HepG2 (cell line): ENCODE results near the gene ARF4. TPM values are rescaled to one million over a fixed set of nuclear protein-coding genes. Genes with fewer than 3 reads are reported as not detected.
A peak's percentile ranks its signal among the peaks of the same experiment; 100 is the strongest.

ENCODE experiments used
- AGO2 ChIP-seq: fragments of 200-400 bp; formaldehyde crosslinking; optimal IDR thresholded peaks from 2 replicates; pipeline ENCODE3; 2017; ENCODE audit warnings: mild to moderate bottlenecking, low read depth, low read length, moderate library complexity
- ARID3A ChIP-seq: IDR thresholded peaks from 2 replicates; pipeline ENCODE4 v1.6.1; 2012; ENCODE audit warnings: low read depth, low read length, improper control_type of control experiment
- EEA1 ChIP-seq: sonication (generic); formaldehyde crosslinking; IDR thresholded peaks from 2 replicates; pipeline ENCODE4 v1.5.1; 2020; ENCODE audit warnings: mild to moderate bottlenecking, missing genetic modification reagents, borderline replicate concordance
- LBX2 ChIP-seq: sonication (generic); formaldehyde crosslinking; IDR thresholded peaks from 2 replicates; pipeline ENCODE4 v1.5.0; 2020; ENCODE audit warnings: missing genetic modification reagents, mild to moderate bottlenecking, borderline replicate concordance
- MXD4 ChIP-seq: IDR thresholded peaks from 2 replicates; pipeline ENCODE4 v1.6.1; 2016; ENCODE audit warnings: mild to moderate bottlenecking, missing biosample characterization, missing genetic modification reagents
- NR2C2 ChIP-seq: sonication (generic); formaldehyde crosslinking; IDR thresholded peaks from 2 replicates; pipeline ENCODE4 v1.4.0; 2020; ENCODE audit warnings: missing genetic modification reagents, mild to moderate bottlenecking, moderate library complexity, borderline replicate concordance
- POGK ChIP-seq: sonication (generic); formaldehyde crosslinking; conservative IDR thresholded peaks from 2 replicates; pipeline ENCODE4 v1.8.0; 2022; ENCODE audit warnings: mild to moderate bottlenecking, moderate library complexity, missing genetic modification reagents
- SIX1 ChIP-seq: sonication (generic); formaldehyde crosslinking; IDR thresholded peaks from 2 replicates; pipeline ENCODE4 v1.4.0; 2020; ENCODE audit warnings: missing genetic modification reagents, borderline replicate concordance
- SPEN ChIP-seq: sonication (generic); formaldehyde crosslinking; IDR thresholded peaks from 2 replicates; pipeline ENCODE4 v1.5.1; 2020; ENCODE audit warnings: low read depth, mild to moderate bottlenecking, missing genetic modification reagents
- TAF1 ChIP-seq: sonication (generic); formaldehyde crosslinking; IDR thresholded peaks from 2 replicates; pipeline ENCODE4 v1.4.0; 2020; ENCODE audit warnings: missing genetic modification reagents
- YY1 ChIP-seq: IDR thresholded peaks from 2 replicates; pipeline ENCODE4 v1.6.1; 2011; ENCODE audit warnings: low read length, low read depth, moderate library complexity, mild to moderate bottlenecking; ENCODE audit not compliant: insufficient read depth, insufficient replicate concordance
- ZBTB14 ChIP-seq: sonication (generic); formaldehyde crosslinking; IDR thresholded peaks from 2 replicates; pipeline ENCODE4 v1.4.0; 2020; ENCODE audit warnings: missing genetic modification reagents
- ZBTB3 ChIP-seq: sonication (generic); formaldehyde crosslinking; IDR thresholded peaks from 2 replicates; pipeline ENCODE4 v1.4.0; 2020; ENCODE audit warnings: low read depth, mild to moderate bottlenecking, moderate library complexity, missing genetic modification reagents, borderline replicate concordance
- ZBTB46 ChIP-seq: sonication (generic); formaldehyde crosslinking; IDR thresholded peaks from 2 replicates; pipeline ENCODE4 v1.4.0; 2020; ENCODE audit warnings: mild to moderate bottlenecking, missing genetic modification reagents, borderline replicate concordance
- ZKSCAN1 ChIP-seq: fragments of 150-350 bp; IDR thresholded peaks from 2 replicates; pipeline ENCODE4 v1.6.1; 2014; ENCODE audit warnings: low read length
- ZKSCAN8 ChIP-seq: IDR thresholded peaks from 2 replicates; pipeline ENCODE4 v1.6.1; 2016; ENCODE audit warnings: borderline replicate concordance, missing genetic modification reagents, missing compliant biosample characterization
- ZMYM4 ChIP-seq: sonication (generic); formaldehyde crosslinking; IDR thresholded peaks from 2 replicates; pipeline ENCODE4 v1.8.1; 2023; ENCODE audit warnings: mild to moderate bottlenecking, missing genetic modification reagents
- ZNF20 ChIP-seq: sonication (generic); formaldehyde crosslinking; IDR thresholded peaks from 2 replicates; pipeline ENCODE4 v1.4.0; 2020; ENCODE audit warnings: mild to moderate bottlenecking, moderate library complexity, missing genetic modification reagents
- ZNF224 ChIP-seq: sonication (generic); formaldehyde crosslinking; IDR thresholded peaks from 2 replicates; pipeline ENCODE4 v1.5.0; 2020; ENCODE audit warnings: mild to moderate bottlenecking, missing genetic modification reagents
- ZNF589 ChIP-seq: sonication (generic); formaldehyde crosslinking; conservative IDR thresholded peaks from 2 replicates; pipeline ENCODE4 v1.8.0; 2022; ENCODE audit warnings: mild to moderate bottlenecking, moderate library complexity, missing genetic modification reagents
- ZNF598 ChIP-seq: sonication (generic); formaldehyde crosslinking; IDR thresholded peaks from 2 replicates; pipeline ENCODE4 v1.5.1; 2020; ENCODE audit warnings: mild to moderate bottlenecking, missing genetic modification reagents, borderline replicate concordance
- ZNF780A ChIP-seq: sonication (generic); formaldehyde crosslinking; IDR thresholded peaks from 2 replicates; pipeline ENCODE4 v1.8.0; 2022; ENCODE audit warnings: mild to moderate bottlenecking, missing genetic modification reagents, moderate library complexity
- polyA plus RNA-seq, 8 experiments: library from polyadenylated mRNA; depleted of rRNA in 3 of 8; stranded (reverse) in 7 of 8; unstranded in 1 of 8; fragments of >200 nt; fragmentation: Illumina TruSeq in 4 of 8; extraction: Trizol in 4 of 8; gene quantifications; 2 replicates each; pipeline versions ENCODE4 v1.2.1 to v1.2.3, GENCODE V29; 2011 to 2016; ENCODE audit warnings: low read depth in 4 of 8, missing spikeins in 1 of 8, mixed read lengths in 1 of 8; ENCODE audit not compliant: insufficient read depth in 1 of 8
- total RNA-seq, 5 experiments: library from RNA; depleted of rRNA; stranded (reverse); fragments of >200 nt; fragmentation: Illumina TruSeq; extraction: Trizol; gene quantifications; 2 replicates each; pipeline ENCODE4 v1.2.3, GENCODE V29; 2016; ENCODE audit warnings: low read depth in 1 of 5

Gene ARF4
- total and polyA plus RNA-seq, 2 of the 13 experiments (the other 11 are each of a cell fraction or from before 2014, with no cell fraction given) = 184 to 250 TPM

- peak; percentile 79 for TF ChIP-seq POGK (CRISPR knock-in tag)
- peak; percentile 90 for TF ChIP-seq ZMYM4 (CRISPR knock-in tag)
- no peak; the same call in 1 of the 2 replicates for TF ChIP-seq ZNF224 (CRISPR knock-in tag)
- no peak for TF ChIP-seq AGO2
- TF ChIP-seq YY1 = peak; percentile 45
- TF ChIP-seq ZNF780A (CRISPR knock-in tag) = peak; percentile 44; the same call in 1 of the 2 replicates
- peak; percentile 84; the same call in 1 of the 2 replicates for TF ChIP-seq EEA1 (CRISPR knock-in tag)
- peak; percentile 89; the same call in 1 of the 2 replicates for TF ChIP-seq ZNF589 (CRISPR knock-in tag)
- TF ChIP-seq ZBTB46 (CRISPR knock-in tag) = no peak
- 0 out of 2 replicates have a peak, but pooled peaks have one; percentile 29 for TF ChIP-seq ZBTB14
- 0 out of 2 replicates have a peak, but pooled peaks have one; percentile 64 for TF ChIP-seq ZNF20 (CRISPR knock-in tag)
- no peak for TF ChIP-seq ARID3A
- TF ChIP-seq LBX2 (CRISPR knock-in tag) = peak; percentile 81; the same call in 1 of the 2 replicates
- 0 out of 2 replicates have a peak, but pooled peaks have one; percentile 63 for TF ChIP-seq ZNF598 (CRISPR knock-in tag)
- no peak for TF ChIP-seq ZKSCAN8 (CRISPR knock-in tag)
- TF ChIP-seq SIX1 = no peak
- TF ChIP-seq TAF1 (CRISPR knock-in tag) = peak; percentile 79; the same call in 1 of the 2 replicates
- peak; percentile 97 for TF ChIP-seq SPEN (CRISPR knock-in tag)
- TF ChIP-seq MXD4 (CRISPR knock-in tag) = peak; percentile 96
- TF ChIP-seq ZKSCAN1 = peak; percentile 31; the same call in 1 of the 2 replicates
- TF ChIP-seq ZBTB3 (CRISPR knock-in tag) = peak; percentile 89; the same call in 1 of the 2 replicates
- TF ChIP-seq NR2C2 (CRISPR knock-in tag) = peak; percentile 97
These were observed 41.2 kb downstream of the ARF4 start, which contains the start of gene PDE12 (continued) for GRCh38 chr3:57555738-57556458.
